Suprapubic skin (tissue), 3 donors: ENCODE results near the gene TRIM31.

Experiments
- CTCF ChIP-seq, 2 donors: fragments of 200-600 bp in 1 of 2; fragments of 450-650 bp in 1 of 2; sonication (generic) in 1 of 2; IDR thresholded peaks; one replicate each; pipeline ENCODE4 v1.5.1; 2016 to 2019; ENCODE audit warnings: antibody characterized with exemption in 2 of 2, mild to moderate bottlenecking in 1 of 2, moderate library complexity in 1 of 2
- POLR2A ChIP-seq, 2 donors: fragments of 450-650 bp; IDR thresholded peaks; one replicate each; pipeline ENCODE4 v1.6.1; 2017; ENCODE audit warnings: antibody characterized with exemption in 2 of 2, mild to moderate bottlenecking in 2 of 2, moderate library complexity in 2 of 2

DNA sequence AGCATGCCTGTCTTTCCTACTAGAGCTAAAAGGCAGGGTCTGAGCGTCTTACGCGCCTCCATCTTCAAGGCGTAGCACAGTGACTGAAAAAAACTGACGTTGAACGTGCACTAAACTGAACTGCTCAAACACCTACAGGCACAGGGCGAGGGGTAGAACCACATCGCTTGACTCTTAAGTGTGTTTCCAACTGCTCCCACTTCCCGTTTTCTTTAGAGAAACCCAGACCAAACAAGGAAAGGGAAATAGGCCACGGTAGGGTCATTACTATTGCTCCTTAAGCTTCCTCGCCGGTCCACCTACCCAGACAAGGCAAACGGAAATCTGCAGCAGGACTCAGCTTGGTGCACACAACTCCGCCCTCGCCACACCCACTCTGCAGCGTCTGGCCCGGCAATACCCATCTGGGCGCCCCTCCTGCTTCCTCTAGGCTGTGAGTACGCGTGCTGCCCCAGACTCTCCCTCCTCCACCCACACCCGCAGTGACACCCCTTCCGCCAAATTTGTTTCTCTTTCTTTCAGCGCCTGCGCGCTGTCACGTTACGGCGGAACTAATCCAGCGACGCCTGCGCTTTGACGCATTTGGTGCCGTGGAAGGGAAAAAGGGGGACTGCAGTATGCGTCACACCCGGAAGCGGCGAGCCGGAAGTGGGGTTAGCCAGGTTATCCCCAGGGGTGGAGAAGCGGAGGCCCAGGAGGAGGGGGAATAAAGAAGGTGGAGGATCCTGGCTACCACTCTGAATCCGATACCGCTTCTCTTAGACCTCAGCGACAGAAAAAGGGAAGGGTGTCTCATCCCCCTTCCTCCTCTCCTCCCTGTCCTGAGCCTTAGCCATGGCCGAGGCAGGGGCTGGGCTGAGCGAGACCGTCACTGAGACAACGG, 46.1 kb downstream of the TRIM31 start, which contains the start of gene PPP1R11:
- TF ChIP-seq CTCF (IDR thresholded peaks at IDR 0.05): no peak
- peak in 1 of 2 donors; percentile 66 for TF ChIP-seq POLR2A (IDR thresholded peaks at IDR 0.05)
